ENCODE results near the gene CYP24A1.

CYP24A1 gene

GRCh38 chr20:54118220-54119001, 55.4 kb downstream of the CYP24A1 start:
- FAIRE-seq, result peak; percentile 20
- no peak for DNase-seq (ENCODE audit: insufficient read length, low spot score)

- DNase-seq (ENCODE audit: insufficient read length, low spot score), result no peak
- peak; percentile 4 for FAIRE-seq
Observed at GRCh38 chr20:54116550-54117235, 57.1 kb downstream of the CYP24A1 start.

GRCh38 chr20:54115172-54115854, 58.5 kb downstream of the CYP24A1 start:
- no peak for DNase-seq (ENCODE audit: insufficient read length, low spot score)
- FAIRE-seq, result peak; percentile 73

- DNase-seq (ENCODE audit: insufficient read length, low spot score) (no peak), FAIRE-seq (no peak)
Observed at GRCh38 chr20:54114109-54114508, 59.7 kb downstream of the CYP24A1 start.

GRCh38 chr20:54113566-54113965, 60.2 kb downstream of the CYP24A1 start:
- no peak for DNase-seq (ENCODE audit: insufficient read length, low spot score)
- no peak for FAIRE-seq

GRCh38 chr20:54112221-54112884, 61.4 kb downstream of the CYP24A1 start:
- DNase-seq (ENCODE audit: insufficient read length, low spot score), result no peak
- no peak for FAIRE-seq

- peak; percentile 87 for FAIRE-seq
- DNase-seq (ENCODE audit: insufficient read length, low spot score), result no peak
Observed at GRCh38 chr20:54111460-54111859, 62.3 kb downstream of the CYP24A1 start.

- DNase-seq (ENCODE audit: insufficient read length, low spot score) (no peak), FAIRE-seq (no peak)
Observed at GRCh38 chr20:54110457-54110856, 63.3 kb downstream of the CYP24A1 start.

GRCh38 chr20:54110041-54110440, 63.7 kb downstream of the CYP24A1 start:
- FAIRE-seq (no peak), DNase-seq (ENCODE audit: insufficient read length, low spot score) (no peak)

GRCh38 chr20:54108817-54109216, 65.0 kb downstream of the CYP24A1 start:
- FAIRE-seq (peak; percentile 33), DNase-seq (ENCODE audit: insufficient read length, low spot score) (no peak)

GRCh38 chr20:54108326-54108642, 65.5 kb downstream of the CYP24A1 start:
- no peak for DNase-seq (ENCODE audit: insufficient read length, low spot score)
- FAIRE-seq, result peak; percentile 83

GRCh38 chr20:54107600-54108325, 66.0 kb downstream of the CYP24A1 start:
- no peak for DNase-seq (ENCODE audit: insufficient read length, low spot score)
- FAIRE-seq, result peak; percentile 87

- no peak for FAIRE-seq
Observed at GRCh38 chr20:54107181-54107580, 66.6 kb downstream of the CYP24A1 start.

GRCh38 chr20:54106162-54106561, 67.6 kb downstream of the CYP24A1 start:
- FAIRE-seq (no peak), DNase-seq (ENCODE audit: insufficient read length, low spot score) (no peak)

More at GRCh38 chr20:54107181-54107580, 66.6 kb downstream of the CYP24A1 start:
- DNase-seq (ENCODE audit: insufficient read length, low spot score), result no peak

GRCh38 chr20:54105653-54106052, 68.1 kb downstream of the CYP24A1 start:
- FAIRE-seq, result peak; percentile 42
- DNase-seq (ENCODE audit: insufficient read length, low spot score), result no peak

GRCh38 chr20:54104781-54105180, 69.0 kb downstream of the CYP24A1 start:
- FAIRE-seq (peak; percentile 87), DNase-seq (ENCODE audit: insufficient read length, low spot score) (no peak)

- peak; percentile 90 for FAIRE-seq
- DNase-seq (ENCODE audit: insufficient read length, low spot score), result no peak
Observed at GRCh38 chr20:54103762-54104600, 69.8 kb downstream of the CYP24A1 start.
